ENCODE results near the gene SDS. TPM values are rescaled to one million over a fixed set of nuclear protein-coding genes. Genes with fewer than 3 reads are reported as not detected.

Gene SDS
- polyA plus RNA-seq, 1 donor from 2014 or later, result not detected

Other genes starting within 250 kb of the SDS start
- 34.2 TPM for gene DDX54, start 218.4 kb downstream of the SDS start, polyA plus RNA-seq
- gene RITA1, start 218.2 kb downstream of the SDS start, polyA plus RNA-seq, result 24.1 TPM
- 17.4 TPM for gene TPCN1, start 182.4 kb downstream of the SDS start, polyA plus RNA-seq
- 12.1 TPM for gene SLC8B1, start 68.8 kb downstream of the SDS start, polyA plus RNA-seq
- gene PLBD2, start 45.3 kb downstream of the SDS start, polyA plus RNA-seq, result 7.1 TPM
- 0.43 TPM for gene SDSL, start 18.5 kb upstream of the SDS start, polyA plus RNA-seq
- not detected for gene LHX5, start 68.0 kb upstream of the SDS start, polyA plus RNA-seq